ENCODE measurements around the gene CCDC149.

- TF ChIP-seq REST (IDR thresholded peaks at IDR 0.05) (no peak), CTCF (IDR thresholded peaks at IDR 0.05; ENCODE audit: low read depth, low read length, missing input control) (no peak), GABPA (IDR thresholded peaks at IDR 0.05 in 1 of 2, conservative IDR thresholded peaks at IDR 0.05 in 1 of 2) (no peak), ZBTB33 (IDR thresholded peaks at IDR 0.05) (no peak), TAF1 (conservative IDR thresholded peaks at IDR 0.05) (no peak), ATF3 (IDR thresholded peaks at IDR 0.05) (no peak), SP1 (IDR thresholded peaks at IDR 0.05) (no peak), RAD21 (IDR thresholded peaks at IDR 0.05) (no peak)
Measured at GRCh38 chr4:24930151-24930550, 17.3 kb upstream of the CCDC149 start.

All from liver (tissue), 3 donors.